HG03354 (cell line): ENCODE data around the gene EVL.

ENCODE experiments used
- ATAC-seq: cut with Tn5 transposase; IDR thresholded peaks from one replicate; pipeline ENCODE4 v1.9.1; 2021; ENCODE audit warnings: mild to moderate bottlenecking; ENCODE audit not compliant: unreplicated experiment, poor library complexity, severe bottlenecking

Gene EVL

DNA sequence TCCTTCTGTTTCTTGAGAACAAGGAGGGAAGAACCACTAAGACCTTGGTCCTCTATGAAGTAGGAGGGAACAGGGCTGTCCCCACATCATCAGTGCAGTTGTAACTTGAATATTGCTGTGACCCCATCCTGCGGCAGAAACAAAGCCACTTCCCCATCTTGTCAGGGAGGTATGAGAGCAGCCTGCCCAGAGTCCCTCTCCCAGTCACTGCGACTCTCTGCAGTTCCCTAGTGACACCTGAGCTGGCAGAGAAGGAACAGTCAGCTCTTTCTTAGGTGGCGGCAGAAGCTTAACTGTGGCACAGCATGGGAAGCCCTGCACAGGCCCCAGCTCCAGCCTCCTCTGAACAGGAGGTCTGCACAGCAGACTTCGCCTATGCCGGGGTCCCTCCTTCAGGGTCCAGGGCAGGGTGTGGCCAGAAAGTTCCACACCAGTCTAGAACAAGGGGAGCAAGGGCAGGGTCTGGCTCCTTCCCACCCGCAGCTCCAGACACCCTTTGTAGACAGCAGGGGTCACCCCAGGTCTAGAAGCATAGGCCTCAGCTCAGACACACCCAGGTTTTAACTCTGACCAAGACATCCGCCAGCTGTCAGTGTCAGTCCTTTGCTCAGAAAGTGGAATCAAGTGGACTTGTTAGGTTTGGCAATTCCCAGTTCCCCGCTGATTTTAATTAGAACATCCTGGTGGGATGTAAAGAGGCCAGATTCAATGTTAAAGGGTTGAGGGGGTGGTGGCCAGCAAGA, 57.4 kb downstream of the EVL start:
- ATAC-seq, result no peak

DNA sequence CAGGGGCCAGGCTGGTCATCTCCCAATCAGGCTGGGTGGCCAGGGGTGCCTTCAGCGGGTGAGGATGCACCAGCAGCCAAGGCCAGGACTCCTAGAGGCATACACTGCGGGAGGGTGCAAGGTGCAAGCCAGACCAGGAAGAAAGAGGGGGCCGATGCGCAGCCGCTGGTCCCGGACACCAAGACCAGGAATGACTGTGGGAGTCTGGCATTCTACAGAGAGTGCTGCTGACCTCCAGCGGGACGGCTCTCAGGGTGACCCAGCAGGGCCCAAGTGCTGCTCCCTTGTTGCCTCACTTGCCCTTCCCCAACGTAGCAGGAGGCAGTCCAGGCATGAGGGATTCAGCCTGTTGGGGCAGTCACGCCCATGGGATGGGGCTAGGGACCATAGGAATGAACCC, 58.4 kb downstream of the EVL start:
- no peak for ATAC-seq

- ATAC-seq, result no peak
These were observed 59.4 kb downstream of the EVL start for GRCh38 chr14:100124551-100125088.

DNA sequence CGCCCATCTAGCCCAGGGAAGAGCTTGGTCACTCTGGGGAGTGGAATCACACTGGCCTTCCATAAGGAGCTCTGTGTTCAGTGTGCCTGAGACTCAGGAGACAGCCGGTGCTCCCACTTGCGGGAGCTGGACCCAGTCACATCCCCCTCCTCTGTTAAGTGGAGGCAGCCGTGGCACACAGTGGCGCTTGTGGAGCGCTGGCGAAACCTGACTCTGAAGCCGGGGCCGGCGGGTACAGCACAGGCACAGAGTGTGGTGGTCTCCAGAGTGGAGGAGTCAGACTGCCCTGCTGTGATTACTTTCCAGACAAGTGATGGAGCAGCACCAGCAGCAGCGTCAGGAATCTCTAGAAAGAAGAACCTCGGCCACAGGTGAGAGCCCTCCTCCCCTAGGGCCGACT, 61.2 kb downstream of the EVL start:
- no peak for ATAC-seq

DNA sequence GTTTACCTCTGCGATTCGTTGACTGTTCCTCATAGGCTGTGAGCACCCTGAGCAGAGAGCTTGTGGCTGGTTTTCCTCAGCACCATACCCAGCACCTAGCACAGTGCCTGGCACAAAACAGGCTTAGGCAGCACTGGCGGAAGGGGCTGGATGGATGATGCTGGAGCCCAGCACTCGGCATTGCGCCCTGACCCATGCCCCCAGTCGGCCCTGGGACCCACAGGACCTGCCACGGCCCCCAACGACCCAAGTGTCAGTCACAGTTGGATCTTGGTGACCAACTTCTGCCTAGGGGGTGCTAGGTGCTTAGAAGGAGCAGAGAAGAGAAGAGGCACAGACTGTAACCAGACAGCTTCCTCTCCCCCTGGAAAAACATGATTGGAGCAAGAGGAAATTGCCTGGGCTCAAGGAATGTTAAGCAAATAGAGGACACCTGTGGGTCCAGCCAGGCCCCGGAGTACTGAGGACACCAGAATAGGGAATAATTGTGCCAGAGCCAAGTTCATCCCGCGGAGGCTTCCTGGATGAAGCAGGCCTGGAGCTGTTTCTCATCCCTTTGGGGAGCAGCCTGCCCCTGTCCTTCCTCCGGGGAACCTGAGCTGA, 62.7 kb downstream of the EVL start:
- no peak for ATAC-seq

DNA sequence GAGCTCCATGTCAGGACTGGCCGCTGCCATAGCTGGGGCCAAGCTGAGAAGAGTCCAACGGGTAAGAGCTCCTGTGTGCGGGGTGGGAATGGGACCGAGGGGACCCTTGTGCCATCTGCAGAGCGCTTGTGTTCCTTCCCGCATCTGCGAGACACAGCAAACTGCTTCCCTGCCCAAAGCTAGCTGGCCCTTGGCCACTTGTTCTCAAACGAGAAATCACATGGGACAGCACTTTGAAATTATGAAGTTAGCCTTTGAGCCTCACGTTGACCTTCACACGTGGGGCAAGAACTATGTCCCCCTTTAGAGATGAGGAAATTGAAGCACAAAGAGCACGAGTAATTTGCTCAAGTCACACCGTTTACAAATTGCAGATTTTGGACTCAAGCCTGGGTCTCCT, 63.5 kb downstream of the EVL start:
- no peak for ATAC-seq

DNA sequence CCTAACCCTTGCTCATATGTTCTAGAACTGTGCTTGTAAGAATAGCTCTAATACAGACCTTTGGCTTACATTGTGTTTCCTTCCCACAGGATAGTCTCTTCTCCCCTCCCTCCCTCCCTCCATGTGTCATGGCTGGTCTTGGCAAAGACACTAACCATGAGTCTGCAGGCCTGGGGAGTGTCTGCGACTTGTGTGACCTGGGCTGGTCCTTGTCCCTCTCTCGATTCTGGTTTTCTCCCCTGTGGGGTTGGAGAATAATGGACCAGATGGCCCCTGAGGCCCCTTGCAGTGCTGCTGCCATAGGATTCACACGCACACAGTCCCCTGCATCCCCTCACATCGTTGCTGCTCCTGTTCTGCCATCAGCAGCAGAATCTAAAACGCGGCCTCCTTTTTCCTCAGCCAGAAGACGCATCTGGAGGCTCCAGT, 64.0 kb downstream of the EVL start:
- ATAC-seq, result no peak

DNA sequence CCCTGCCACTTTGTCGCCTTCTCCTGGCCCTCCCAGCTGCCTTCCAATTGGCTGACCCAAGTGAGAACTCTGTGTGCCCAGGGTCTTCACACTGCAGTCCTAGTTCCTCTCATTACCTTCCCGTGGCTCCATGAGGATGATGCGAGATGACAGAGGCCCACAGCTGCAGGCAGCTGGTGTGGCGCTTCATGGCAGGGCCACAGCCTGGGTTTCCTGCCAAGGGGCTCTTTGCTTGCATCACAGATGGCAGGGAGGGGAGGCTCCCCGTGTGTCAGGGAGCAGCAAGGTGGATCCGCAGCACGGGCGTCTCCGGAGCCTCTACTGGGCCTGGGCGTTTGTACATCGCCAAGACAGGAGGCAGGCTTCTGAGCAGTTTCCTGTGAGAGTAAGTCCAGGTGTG, 65.3 kb downstream of the EVL start:
- no peak for ATAC-seq

- no peak for ATAC-seq
These were observed 66.0 kb downstream of the EVL start for GRCh38 chr14:100131181-100131580.

GRCh38 chr14:100132161-100132902, 67.1 kb downstream of the EVL start:
- no peak for ATAC-seq

GRCh38 chr14:100132903-100133510, 67.8 kb downstream of the EVL start:
- ATAC-seq, result no peak

GRCh38 chr14:100134586-100134985, 69.4 kb downstream of the EVL start:
- ATAC-seq, result no peak

- ATAC-seq, result no peak
These were observed 69.9 kb downstream of the EVL start for GRCh38 chr14:100135073-100135472.

DNA sequence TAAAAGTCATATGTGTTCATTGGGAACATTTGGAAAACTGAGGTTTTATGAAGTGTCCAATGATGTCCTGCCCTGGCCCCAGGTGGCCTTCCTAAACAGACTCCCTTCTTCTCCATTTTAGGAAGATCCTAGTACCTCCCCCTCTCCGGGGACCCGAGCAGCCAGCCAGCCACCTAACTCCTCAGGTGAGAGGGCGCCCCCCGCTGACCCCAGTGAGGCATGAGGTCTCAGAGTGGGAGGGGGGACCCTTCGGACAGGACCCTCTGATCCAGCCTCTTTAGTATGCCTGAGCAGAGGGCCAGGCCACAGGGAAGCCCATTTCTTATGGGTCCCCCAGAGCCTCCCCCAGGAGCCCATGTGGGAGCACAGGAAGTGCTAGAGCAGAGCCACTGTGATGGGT, 70.6 kb downstream of the EVL start:
- no peak for ATAC-seq

GRCh38 chr14:100137173-100137572, 72.0 kb downstream of the EVL start:
- no peak for ATAC-seq

DNA sequence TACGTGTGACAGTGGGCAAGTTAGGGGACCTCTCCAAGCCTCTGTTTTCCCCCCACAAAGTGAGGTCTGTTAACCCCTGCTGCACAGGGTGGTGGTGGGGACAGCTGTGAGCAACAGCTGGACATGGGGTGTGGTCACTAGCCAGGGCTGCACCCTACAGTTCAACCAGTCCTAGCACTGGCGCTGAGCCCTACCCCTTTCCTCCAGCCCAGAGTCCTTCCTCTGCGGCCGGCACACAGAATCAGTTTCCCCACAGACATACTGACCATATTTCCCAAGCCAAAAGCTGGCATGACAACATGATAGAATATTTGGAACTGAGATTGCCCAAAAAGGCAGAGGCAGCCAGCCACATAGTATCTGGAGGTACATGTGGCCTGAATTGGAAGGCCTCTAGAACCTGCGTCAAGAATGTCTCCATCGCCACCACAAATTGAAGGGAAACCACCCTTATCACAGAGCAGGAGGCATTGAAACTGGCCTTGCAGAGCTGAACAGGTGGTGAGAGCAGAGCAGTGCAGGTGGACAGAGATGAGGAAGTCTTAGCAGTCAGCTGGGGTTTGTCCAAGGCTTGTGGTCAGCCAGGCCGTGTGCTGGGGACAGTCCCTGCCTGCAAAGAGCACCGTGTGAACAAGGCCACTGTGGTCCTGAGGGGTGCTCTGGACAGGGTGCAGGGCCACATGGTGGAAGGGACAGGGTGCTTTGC, 73.0 kb downstream of the EVL start:
- peak; percentile 64 for ATAC-seq

DNA sequence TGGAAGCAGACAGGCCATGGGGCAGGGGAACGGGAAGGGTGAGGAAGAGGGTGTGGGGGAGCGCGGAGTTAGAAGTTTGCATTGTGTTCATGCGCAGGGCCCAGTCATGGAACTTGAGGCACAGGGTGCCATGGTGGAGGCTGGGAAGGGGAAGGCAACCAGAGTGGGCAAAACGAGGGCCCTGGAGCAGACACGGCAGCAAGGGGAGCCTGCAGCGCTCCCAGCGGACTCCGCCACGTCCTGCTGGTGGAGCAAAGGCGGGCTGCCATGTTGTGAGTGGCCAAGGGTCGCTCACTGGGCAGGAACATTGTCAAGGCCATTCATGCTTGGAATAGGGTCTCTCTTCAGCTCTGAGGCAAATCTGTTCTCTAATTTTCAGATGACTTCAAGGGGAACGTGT, 73.7 kb downstream of the EVL start:
- ATAC-seq, result no peak

DNA sequence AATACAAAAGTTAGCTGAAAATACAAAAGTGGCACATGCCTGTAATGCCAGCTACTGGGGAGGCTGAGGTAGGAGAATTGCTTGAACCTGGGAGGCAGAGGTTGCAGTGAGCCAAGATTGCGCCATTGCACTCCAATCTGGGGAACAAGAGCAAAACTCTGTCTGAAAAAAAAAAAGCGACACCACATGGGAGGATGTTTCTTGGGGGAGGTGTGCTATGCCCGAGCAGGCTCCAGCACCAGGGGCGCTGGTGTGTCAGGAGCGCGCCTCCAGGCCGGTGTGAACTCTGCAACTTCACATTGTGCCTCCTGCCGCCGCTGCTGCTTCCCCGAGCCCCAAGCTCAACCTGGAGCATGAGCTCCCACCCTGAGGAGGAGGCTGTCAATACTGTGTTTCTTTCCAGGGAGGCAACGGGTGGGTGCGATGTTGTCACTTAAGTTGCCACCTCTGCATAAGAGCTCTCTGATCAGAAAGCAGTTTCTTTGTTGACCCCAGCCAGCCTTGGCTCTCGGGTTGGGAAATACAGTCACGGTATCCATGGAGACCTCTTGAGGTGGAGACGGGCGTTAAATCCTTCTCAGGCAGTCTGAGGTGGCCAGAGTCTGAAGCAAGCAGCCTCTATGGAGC, 75.3 kb downstream of the EVL start:
- ATAC-seq, result no peak

- ATAC-seq, result no peak
These were observed 75.9 kb downstream of the EVL start for GRCh38 chr14:100141098-100141497.
